Fibroblast of lung (primary cell): Measurements from ENCODE around the gene LTBP1.

Experiments
- EZH2 ChIP-seq: IDR thresholded peaks from 2 replicates; pipeline ENCODE4 v1.5.1; 2012; ENCODE audit warnings: low read length, control low read depth, mild to moderate bottlenecking; ENCODE audit errors: missing control alignments
- TF ChIP-seq, protein P1 (sequence below), 2 donors: IDR thresholded peaks in 1 of 2; conservative IDR thresholded peaks in 1 of 2; 1 replicate in 1 of 2; 2 replicates in 1 of 2; pipeline ENCODE4 v1.5.1; 2011 to 2012; ENCODE audit warnings: low read length in 2 of 2, control low read depth in 1 of 2, inconsistent platforms in 1 of 2, low read depth in 1 of 2, mild to moderate bottlenecking in 1 of 2

GRCh38 chr2:33256162-33256755 lies 309.5 kb downstream of the LTBP1 start:
- TF ChIP-seq, protein P1, sequence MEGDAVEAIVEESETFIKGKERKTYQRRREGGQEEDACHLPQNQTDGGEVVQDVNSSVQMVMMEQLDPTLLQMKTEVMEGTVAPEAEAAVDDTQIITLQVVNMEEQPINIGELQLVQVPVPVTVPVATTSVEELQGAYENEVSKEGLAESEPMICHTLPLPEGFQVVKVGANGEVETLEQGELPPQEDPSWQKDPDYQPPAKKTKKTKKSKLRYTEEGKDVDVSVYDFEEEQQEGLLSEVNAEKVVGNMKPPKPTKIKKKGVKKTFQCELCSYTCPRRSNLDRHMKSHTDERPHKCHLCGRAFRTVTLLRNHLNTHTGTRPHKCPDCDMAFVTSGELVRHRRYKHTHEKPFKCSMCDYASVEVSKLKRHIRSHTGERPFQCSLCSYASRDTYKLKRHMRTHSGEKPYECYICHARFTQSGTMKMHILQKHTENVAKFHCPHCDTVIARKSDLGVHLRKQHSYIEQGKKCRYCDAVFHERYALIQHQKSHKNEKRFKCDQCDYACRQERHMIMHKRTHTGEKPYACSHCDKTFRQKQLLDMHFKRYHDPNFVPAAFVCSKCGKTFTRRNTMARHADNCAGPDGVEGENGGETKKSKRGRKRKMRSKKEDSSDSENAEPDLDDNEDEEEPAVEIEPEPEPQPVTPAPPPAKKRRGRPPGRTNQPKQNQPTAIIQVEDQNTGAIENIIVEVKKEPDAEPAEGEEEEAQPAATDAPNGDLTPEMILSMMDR (conservative IDR thresholded peaks at IDR 0.05 in 1 of 2, IDR thresholded peaks at IDR 0.05 in 1 of 2; ENCODE audit: low read depth in 1 of 2, low read length in 2 of 2) = no peak
- no peak for TF ChIP-seq EZH2
